Mammary microvascular endothelial cell (primary cell): ENCODE results near the gene ESRP2. TPM values are rescaled to one million over a fixed set of nuclear protein-coding genes. Genes with fewer than 3 reads are reported as not detected.

ENCODE experiments used
- total RNA-seq: library from RNA; depleted of rRNA; stranded (reverse); fragments of >200 nt; gene quantifications from 2 replicates; pipeline ENCODE4 v1.2.3, GENCODE V29; 2015

The ESRP2 gene
- total RNA-seq = 0.33 and 0.54 TPM in 2 replicates

DNA sequence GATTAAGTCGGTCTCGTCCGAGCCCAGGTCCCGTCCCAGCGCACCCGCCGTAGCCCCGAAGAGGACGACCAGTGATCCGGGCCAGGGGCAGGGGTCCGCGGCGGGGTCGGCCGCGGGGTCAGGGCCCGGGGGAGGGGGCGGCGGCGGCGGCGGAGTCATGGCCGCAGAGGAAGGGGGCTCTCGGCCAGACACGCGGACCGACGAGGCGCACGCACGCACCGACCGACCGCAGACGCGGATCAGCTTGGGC is at the start of gene ESRP2:
TSS of gene ESRP2 (minus strand) at position 241 of the 250 bp plus-strand sequence. CDS start at position 159, 82 bp downstream.

GRCh38 chr16:68264128-68265077 is 28.5 kb upstream of the ESRP2 start, which contains the start of gene SLC7A6:
TSS of gene SLC7A6 (plus strand) at chr16:68264526. CDS start at chr16:68274727, 10,201 bp downstream.

DNA sequence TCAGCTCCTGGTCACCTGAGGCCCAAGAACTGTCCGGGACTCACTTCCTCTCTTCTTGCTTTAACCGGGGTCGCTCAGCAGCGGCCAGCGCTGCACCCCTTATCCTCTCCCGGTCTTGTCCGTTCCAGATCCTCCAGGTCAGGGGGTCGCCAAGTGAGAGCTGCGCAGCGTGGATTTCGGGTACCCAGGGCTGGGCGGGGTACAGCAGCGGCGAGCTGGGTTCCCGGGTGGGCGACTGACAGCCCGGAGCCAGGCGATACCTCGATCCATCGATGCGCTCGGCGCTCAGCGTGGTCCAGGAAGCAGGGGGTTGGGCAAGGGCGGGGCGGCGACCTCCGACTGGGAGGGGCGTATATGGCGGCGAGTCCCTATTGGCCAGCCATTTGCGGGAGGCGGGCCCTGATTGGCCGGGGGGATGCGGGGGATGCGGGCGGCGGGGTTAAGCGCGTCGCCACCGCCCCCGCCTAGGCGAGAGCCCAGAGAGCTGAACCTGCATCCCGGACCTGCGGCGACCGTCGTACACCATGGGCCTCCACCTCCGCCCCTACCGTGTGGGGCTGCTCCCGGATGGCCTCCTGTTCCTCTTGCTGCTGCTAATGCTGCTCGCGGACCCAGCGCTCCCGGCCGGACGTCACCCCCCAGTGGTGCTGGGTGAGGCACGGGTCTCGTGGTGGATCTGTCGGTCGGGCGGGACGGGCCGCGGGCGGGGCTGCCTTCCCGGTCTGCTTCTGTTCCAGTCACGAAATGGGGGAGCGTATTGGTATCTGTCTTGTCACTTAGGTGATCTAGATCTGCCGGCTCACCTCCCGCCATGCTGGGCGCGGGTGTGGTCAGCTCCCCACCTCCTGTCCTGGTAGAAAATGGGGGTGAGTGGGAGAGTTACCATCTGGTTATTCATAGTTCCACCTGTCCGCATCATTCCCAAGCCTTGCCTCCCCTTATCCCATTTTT is 9.3 kb upstream of the ESRP2 start, which contains the start of gene PLA2G15:
TSS of gene PLA2G15 (plus strand) at position 471 of the 951 bp plus-strand sequence. CDS start at position 525, 54 bp downstream.

Other genes with a start within 250 kb of the ESRP2 start
- gene DPEP2, start 236.6 kb downstream of the ESRP2 start, total RNA-seq = 0.05 TPM in 1 of 2 replicates, not detected in the other
- not detected in 2 replicates for gene DPEP2NB, start 220.2 kb downstream of the ESRP2 start, total RNA-seq
- gene DDX28, start 212.9 kb downstream of the ESRP2 start, total RNA-seq = 5.3 and 8.1 TPM in 2 replicates
- gene DUS2, start 212.8 kb downstream of the ESRP2 start, total RNA-seq = 16.5 and 19.5 TPM in 2 replicates
- gene NFATC3, start 150.8 kb downstream of the ESRP2 start, total RNA-seq = 21.0 and 22.1 TPM in 2 replicates
- gene PLA2G15, start 9.2 kb upstream of the ESRP2 start, total RNA-seq = 22.2 and 31.4 TPM in 2 replicates
- gene SLC7A6, start 28.4 kb upstream of the ESRP2 start, total RNA-seq = 19.4 and 29.7 TPM in 2 replicates
- gene SLC7A6OS, start 74.8 kb upstream of the ESRP2 start, total RNA-seq = 6.8 and 9.5 TPM in 2 replicates
- 37.2 and 39.9 TPM in 2 replicates for gene PRMT7, start 74.9 kb upstream of the ESRP2 start, total RNA-seq
- gene SMPD3, start 212.4 kb upstream of the ESRP2 start, total RNA-seq = 0.05 TPM in 1 of 2 replicates, not detected in the other